ENCODE results near the gene DYNLT2B. TPM values are rescaled to one million over a fixed set of nuclear protein-coding genes. Genes with fewer than 3 reads are reported as not detected.

DYNLT2B gene
- total RNA-seq, 2 experiments from 2014 or later: 6.6 to 8.8 TPM

Other genes with a start within 250 kb of the DYNLT2B start
- 100 to 1,000 TPM; 775 to 779 TPM for gene TFRC, start 236.2 kb downstream of the DYNLT2B start, total RNA-seq
- gene ZDHHC19, start 106.8 kb downstream of the DYNLT2B start, total RNA-seq: not detected
- not detected for gene SLC51A, start 101.7 kb downstream of the DYNLT2B start, total RNA-seq
- gene PCYT1A, start 30.5 kb downstream of the DYNLT2B start, total RNA-seq: 10 to 100 TPM; 52.9 to 53.8 TPM
- gene TM4SF19, start 20.1 kb upstream of the DYNLT2B start, total RNA-seq: not detected
- gene UBXN7, start 114.2 kb upstream of the DYNLT2B start, total RNA-seq: 10 to 100 TPM; 51.1 to 63.0 TPM
- gene RNF168, start 185.5 kb upstream of the DYNLT2B start, total RNA-seq: 10 to 100 TPM; 23.4 to 23.5 TPM
- gene SMCO1, start 197.1 kb upstream of the DYNLT2B start, total RNA-seq: not detected

Measured in activated CD8-positive, alpha-beta memory T cell treated with anti-CD3 and anti-CD28 coated beads for 36 hours (primary cell).